ENCODE results near the gene TOLLIP. TPM values are rescaled to one million over a fixed set of nuclear protein-coding genes. Genes with fewer than 3 reads are reported as not detected.
"Not testable (repeated sequence)": the region's sequence is repeated elsewhere in the genome, so short reads cannot be mapped to it uniquely, and the experiment has no call there.

TOLLIP gene
- total RNA-seq, 1 experiment from 2014 or later: 16.3 TPM

- no peak for DNase-seq (ENCODE audit: low read depth)
Observed at GRCh38 chr11:1344056-1344635, 34.7 kb upstream of the TOLLIP start.

GRCh38 chr11:1343391-1344055 is 34.1 kb upstream of the TOLLIP start:
- DNase-seq (ENCODE audit: low read depth): no peak

GRCh38 chr11:1342946-1343345 is 33.5 kb upstream of the TOLLIP start:
- no peak for DNase-seq (ENCODE audit: low read depth)

GRCh38 chr11:1341928-1342524 is 32.6 kb upstream of the TOLLIP start:
- peak; percentile 37 for DNase-seq (ENCODE audit: low read depth)

GRCh38 chr11:1341226-1341625 is 31.8 kb upstream of the TOLLIP start:
- DNase-seq (ENCODE audit: low read depth): not testable (repeated sequence)

- no peak for DNase-seq (ENCODE audit: low read depth)
Observed at GRCh38 chr11:1340111-1340510, 30.7 kb upstream of the TOLLIP start.

- DNase-seq (ENCODE audit: low read depth): no peak
Observed at GRCh38 chr11:1339066-1339675, 29.7 kb upstream of the TOLLIP start.

- DNase-seq (ENCODE audit: low read depth): no peak
Observed at GRCh38 chr11:1338201-1339065, 29.0 kb upstream of the TOLLIP start.

- no peak for DNase-seq (ENCODE audit: low read depth)
Observed at GRCh38 chr11:1337647-1338007, 28.2 kb upstream of the TOLLIP start.

- no peak for DNase-seq (ENCODE audit: low read depth)
Observed at GRCh38 chr11:1336836-1337646, 27.6 kb upstream of the TOLLIP start.

- peak; percentile 52 for DNase-seq (ENCODE audit: low read depth)
Observed at GRCh38 chr11:1335811-1336761, 26.7 kb upstream of the TOLLIP start.

GRCh38 chr11:1335264-1335810 is 25.9 kb upstream of the TOLLIP start:
- no peak for DNase-seq (ENCODE audit: low read depth)

- DNase-seq (ENCODE audit: low read depth): no peak
Observed at GRCh38 chr11:1333860-1334259, 24.4 kb upstream of the TOLLIP start.

GRCh38 chr11:1333091-1333772 is 23.8 kb upstream of the TOLLIP start:
- DNase-seq (ENCODE audit: low read depth): no peak

GRCh38 chr11:1330473-1330872 is 21.0 kb upstream of the TOLLIP start:
- no peak for DNase-seq (ENCODE audit: low read depth)

- no peak for DNase-seq (ENCODE audit: low read depth)
Observed at GRCh38 chr11:1327064-1327460, 17.6 kb upstream of the TOLLIP start.

GRCh38 chr11:1326435-1327063 is 17.1 kb upstream of the TOLLIP start:
- no peak for DNase-seq (ENCODE audit: low read depth)

- DNase-seq (ENCODE audit: low read depth): no peak
Observed at GRCh38 chr11:1323774-1324173, 14.3 kb upstream of the TOLLIP start.

GRCh38 chr11:1317993-1318392 is 8.6 kb upstream of the TOLLIP start:
- DNase-seq (ENCODE audit: low read depth): no peak
